Vagina (tissue), 2 donors: ENCODE results near the gene CLDN7.

Experiments
- POLR2AphosphoS5 ChIP-seq, 2 donors: sonication (generic); formaldehyde crosslinking; IDR thresholded peaks; one replicate each; pipeline ENCODE4 v1.9.0; 2017; ENCODE audit warnings: antibody characterized with exemption in 2 of 2, mild to moderate bottlenecking in 2 of 2, low read depth in 1 of 2; ENCODE audit not compliant: insufficient read depth in 1 of 2
- TF ChIP-seq, protein P1 (sequence below), 3 experiments: fragments of 450-650 bp in 2 of 3; fragments of 200-600 bp in 1 of 3; sonication (generic) in 1 of 3; IDR thresholded peaks; one replicate each; pipeline ENCODE4 v1.5.1; 2017 to 2019; ENCODE audit warnings: antibody characterized with exemption in 3 of 3, mild to moderate bottlenecking in 2 of 3, moderate library complexity in 2 of 3

DNA sequence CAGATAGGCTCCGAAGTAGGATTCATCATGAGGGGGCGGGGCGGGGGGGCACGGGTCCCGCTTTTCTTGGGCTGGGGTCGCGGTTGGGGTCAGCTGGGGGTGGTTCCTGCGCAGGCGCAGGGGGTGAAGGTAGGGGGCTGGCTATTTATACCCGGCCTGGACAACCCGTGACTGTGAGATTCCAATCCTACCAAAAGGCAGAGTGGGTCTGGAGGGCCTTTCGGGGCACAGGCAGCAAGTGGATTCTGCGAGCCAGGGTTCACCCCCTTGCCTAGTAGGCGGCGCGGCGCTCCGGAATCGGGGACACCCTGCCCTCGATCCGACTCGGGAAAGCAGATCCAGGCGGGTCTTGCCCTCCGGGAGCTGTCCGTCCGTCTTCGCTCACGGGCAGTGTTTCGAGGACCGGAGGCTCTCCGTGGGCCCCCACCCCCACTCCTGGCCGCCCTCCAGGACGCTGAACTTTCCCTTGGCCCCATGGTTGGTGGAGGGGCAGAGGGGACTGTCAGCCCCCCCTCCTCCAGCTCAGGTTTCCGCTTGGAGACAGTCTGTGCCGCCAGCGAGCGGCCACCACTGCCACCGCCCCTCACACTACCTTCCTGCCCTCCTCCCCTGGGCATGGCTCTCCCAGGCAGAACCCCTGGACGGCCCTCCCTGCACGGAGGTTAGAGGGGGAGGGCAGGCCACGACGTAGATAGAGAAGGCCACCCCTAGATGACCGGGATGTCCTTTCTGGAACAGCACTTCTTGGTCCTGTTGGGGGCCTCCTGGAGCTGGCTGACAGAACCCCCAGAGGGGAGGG, 19.9 kb upstream of the CLDN7 start:
- TF ChIP-seq, protein P1, sequence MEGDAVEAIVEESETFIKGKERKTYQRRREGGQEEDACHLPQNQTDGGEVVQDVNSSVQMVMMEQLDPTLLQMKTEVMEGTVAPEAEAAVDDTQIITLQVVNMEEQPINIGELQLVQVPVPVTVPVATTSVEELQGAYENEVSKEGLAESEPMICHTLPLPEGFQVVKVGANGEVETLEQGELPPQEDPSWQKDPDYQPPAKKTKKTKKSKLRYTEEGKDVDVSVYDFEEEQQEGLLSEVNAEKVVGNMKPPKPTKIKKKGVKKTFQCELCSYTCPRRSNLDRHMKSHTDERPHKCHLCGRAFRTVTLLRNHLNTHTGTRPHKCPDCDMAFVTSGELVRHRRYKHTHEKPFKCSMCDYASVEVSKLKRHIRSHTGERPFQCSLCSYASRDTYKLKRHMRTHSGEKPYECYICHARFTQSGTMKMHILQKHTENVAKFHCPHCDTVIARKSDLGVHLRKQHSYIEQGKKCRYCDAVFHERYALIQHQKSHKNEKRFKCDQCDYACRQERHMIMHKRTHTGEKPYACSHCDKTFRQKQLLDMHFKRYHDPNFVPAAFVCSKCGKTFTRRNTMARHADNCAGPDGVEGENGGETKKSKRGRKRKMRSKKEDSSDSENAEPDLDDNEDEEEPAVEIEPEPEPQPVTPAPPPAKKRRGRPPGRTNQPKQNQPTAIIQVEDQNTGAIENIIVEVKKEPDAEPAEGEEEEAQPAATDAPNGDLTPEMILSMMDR (IDR thresholded peaks at IDR 0.05): no peak
- peak in 1 of 2 donors; percentile 23 for TF ChIP-seq POLR2AphosphoS5 (IDR thresholded peaks at IDR 0.05; ENCODE audit: insufficient read depth in 1 of 2, low read depth in 1 of 2)
